HK-2 (cell line): ENCODE data around the gene PIGN.
"Not testable (repeated sequence)": the region's sequence is repeated elsewhere in the genome, so short reads cannot be mapped to it uniquely, and the experiment has no call there.

Experiments
- DNase-seq: peaks from one replicate; pipeline ENCODE4 v3.0.0-alpha.2; 2018; ENCODE audit not compliant: unreplicated experiment

The PIGN gene

GRCh38 chr18:62064361-62064760, 122.5 kb downstream of the PIGN start:
- DNase-seq: no peak

- no peak for DNase-seq
Measured at GRCh38 chr18:62061821-62062478, 124.9 kb downstream of the PIGN start.

- DNase-seq: no peak
Measured at GRCh38 chr18:62060820-62061219, 126.0 kb downstream of the PIGN start.

GRCh38 chr18:62054929-62055498, 131.8 kb downstream of the PIGN start:
- no peak for DNase-seq

GRCh38 chr18:62048279-62048678, 138.6 kb downstream of the PIGN start:
- no peak for DNase-seq

- DNase-seq: no peak
Measured at GRCh38 chr18:62045316-62045715, 141.5 kb downstream of the PIGN start.

GRCh38 chr18:62044490-62045000, 142.3 kb downstream of the PIGN start:
- no peak for DNase-seq

- no peak for DNase-seq
Measured at GRCh38 chr18:62037989-62038778, 148.7 kb downstream of the PIGN start.

GRCh38 chr18:62037012-62037742, 149.7 kb downstream of the PIGN start:
- DNase-seq: no peak

GRCh38 chr18:62034286-62034685, 152.6 kb downstream of the PIGN start:
- not testable (repeated sequence) for DNase-seq

GRCh38 chr18:62033756-62034155, 153.1 kb downstream of the PIGN start:
- DNase-seq: no peak

- no peak for DNase-seq
Measured at GRCh38 chr18:62033207-62033606, 153.6 kb downstream of the PIGN start.

- DNase-seq: no peak
Measured at GRCh38 chr18:62030091-62030985, 156.5 kb downstream of the PIGN start.

- DNase-seq: no peak
Measured at GRCh38 chr18:62028715-62029114, 158.1 kb downstream of the PIGN start.

GRCh38 chr18:62027914-62028520, 158.8 kb downstream of the PIGN start:
- no peak for DNase-seq

GRCh38 chr18:62026586-62026985, 160.3 kb downstream of the PIGN start:
- peak; percentile 0 for DNase-seq

GRCh38 chr18:62024983-62025382, 161.9 kb downstream of the PIGN start:
- no peak for DNase-seq

- no peak for DNase-seq
Measured at GRCh38 chr18:62023536-62023935, 163.3 kb downstream of the PIGN start.

- no peak for DNase-seq
Measured at GRCh38 chr18:62018759-62019041, 168.2 kb downstream of the PIGN start.

GRCh38 chr18:62018034-62018758, 168.7 kb downstream of the PIGN start:
- DNase-seq: no peak
